HG03025 (cell line): ENCODE measurements around the gene GLTP.
A peak's percentile ranks its signal among the peaks of the same experiment; 100 is the strongest.

Experiments
- ATAC-seq: cut with Tn5 transposase; IDR thresholded peaks from one replicate; pipeline ENCODE4 v1.9.1; 2021; ENCODE audit warnings: mild to moderate bottlenecking, moderate library complexity; ENCODE audit not compliant: unreplicated experiment, low FRiP score

GLTP gene

GRCh38 chr12:109847142-109847735 is 33.1 kb downstream of the GLTP start:
- no peak for ATAC-seq

DNA sequence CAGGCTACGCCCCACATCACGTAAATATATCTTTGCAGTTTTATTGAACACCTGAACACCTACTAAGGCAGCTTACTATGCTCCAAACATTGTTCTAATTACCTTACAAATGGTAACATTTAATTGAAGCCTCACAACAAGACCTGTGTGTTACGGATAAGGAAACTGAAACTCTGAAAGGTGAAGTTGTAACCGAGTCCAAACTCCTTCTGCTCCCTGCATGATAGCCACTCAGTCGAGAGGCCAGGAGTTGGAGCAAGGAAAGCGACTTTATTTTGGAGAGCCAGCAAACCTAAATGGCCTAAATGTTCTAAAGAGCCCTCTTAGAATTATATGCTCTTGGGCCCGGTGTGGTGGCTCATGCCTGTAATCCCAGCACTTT is 34.5 kb downstream of the GLTP start:
- no peak for ATAC-seq

- ATAC-seq, result peak; percentile 51
Measured at GRCh38 chr12:109844983-109845823, 35.1 kb downstream of the GLTP start.

- ATAC-seq, result no peak
Measured at GRCh38 chr12:109844091-109844490, 36.2 kb downstream of the GLTP start.

DNA sequence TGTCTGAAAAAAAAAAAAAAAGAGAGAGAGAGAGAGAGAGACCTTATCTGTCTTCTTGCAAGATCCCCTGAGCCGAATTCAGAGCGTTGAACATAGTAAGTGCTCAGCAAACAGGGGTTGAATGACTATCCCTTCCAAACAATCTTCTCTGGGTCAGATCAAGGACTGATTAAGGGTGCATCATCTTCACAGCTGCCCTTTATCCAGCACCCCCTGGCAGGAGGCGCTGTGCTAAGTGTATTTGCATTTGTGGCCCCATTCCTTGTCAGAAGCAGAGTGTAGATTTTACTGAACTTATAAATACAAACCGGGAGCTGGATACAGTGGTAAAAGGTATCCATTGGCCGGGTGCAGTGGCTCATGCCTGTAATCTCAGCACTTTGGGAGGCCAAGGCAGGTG is 38.3 kb downstream of the GLTP start:
- no peak for ATAC-seq

DNA sequence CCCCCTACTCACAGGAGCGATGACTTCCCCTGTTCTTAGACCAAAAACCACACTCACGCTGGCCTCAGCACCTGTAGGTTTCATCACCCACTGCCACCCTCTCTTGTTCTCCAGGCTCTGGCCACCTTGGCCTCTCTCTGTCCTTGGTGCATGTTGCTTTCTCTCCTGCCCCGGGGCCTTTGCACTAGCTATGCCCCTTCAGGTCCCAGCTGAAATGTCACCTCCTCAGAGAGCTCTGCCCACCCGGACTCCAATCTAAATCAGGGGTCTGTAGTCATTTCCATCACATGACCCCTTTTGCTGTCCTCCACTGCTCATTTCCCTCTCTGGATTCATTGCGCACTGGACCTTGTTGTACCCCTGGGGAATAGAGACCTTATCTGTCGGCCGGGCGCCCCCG is 39.0 kb downstream of the GLTP start:
- no peak for ATAC-seq

- ATAC-seq, result no peak
Measured at GRCh38 chr12:109840305-109841074, 39.9 kb downstream of the GLTP start.

- no peak for ATAC-seq
Measured at GRCh38 chr12:109839444-109839843, 40.9 kb downstream of the GLTP start.

- no peak for ATAC-seq
Measured at GRCh38 chr12:109836916-109837315, 43.4 kb downstream of the GLTP start.

DNA sequence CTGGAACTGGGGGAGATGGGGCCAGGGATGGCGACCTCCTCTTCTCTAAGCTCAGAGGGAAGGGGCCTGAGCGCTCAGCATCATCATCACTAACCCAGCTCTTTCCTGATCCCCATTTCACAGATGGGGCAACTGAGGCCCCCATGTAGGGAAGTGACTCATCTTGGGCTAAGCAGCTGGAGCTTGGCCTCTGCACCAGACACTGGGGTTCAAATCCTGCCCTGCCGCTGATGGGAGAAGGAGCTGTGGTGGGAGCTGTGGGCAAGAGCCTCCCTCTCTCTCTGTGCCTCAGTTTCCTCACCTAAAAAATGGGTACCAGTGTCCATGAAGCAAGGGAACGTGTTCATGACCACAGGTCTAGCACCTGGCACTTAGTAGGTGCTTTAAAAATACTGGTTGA is 44.5 kb downstream of the GLTP start:
- ATAC-seq, result no peak

DNA sequence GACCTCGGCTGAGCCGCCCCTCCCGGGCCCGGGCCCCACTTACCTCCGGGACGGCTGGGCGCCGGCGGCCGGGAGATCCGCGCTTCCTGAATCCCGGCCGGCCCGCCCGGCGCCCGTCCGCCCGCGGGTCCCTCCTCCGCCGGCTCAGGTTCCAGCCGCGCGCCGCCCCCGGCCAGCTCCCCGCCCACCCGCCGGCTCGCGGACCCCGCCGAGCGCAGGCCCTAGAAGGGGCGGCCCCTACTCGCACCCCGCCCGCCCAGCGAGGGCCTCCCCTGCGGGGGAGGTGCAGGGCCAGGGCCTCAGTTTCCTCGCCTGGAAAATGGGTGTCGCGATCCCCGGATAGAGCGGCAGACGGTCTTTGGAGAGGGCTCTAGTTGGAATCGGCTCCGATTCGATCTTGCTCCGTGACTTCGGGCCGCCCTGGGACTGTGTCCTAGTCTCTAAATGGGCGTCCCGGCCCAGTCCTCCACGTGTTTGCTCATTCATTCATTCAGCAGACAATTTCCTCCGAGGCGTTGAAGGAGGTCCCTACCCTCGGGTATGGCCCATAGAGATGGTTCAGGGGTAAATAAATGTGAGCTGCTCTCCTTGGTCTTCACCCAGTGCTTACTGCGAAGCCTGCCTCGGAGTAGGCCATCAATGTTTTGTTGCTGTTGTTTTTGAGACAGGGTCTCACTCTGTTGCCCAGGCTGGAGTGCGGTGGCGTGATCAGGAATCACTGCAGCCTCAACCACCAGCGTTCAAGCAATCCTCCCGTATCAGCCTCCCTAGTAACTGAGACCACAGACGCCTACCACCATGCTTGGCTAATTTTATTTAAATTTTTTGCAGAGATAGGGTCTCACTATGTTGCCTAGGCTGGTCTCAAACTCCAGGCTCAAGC is 46.8 kb downstream of the GLTP start, which contains the start of gene TRPV4:
Gene TRPV4, minus strand, starts transcription at position 92 of the 883 bp plus-strand sequence. CDS start 18,602 bp downstream, outside the sequence.
- no peak for ATAC-seq

GRCh38 chr12:109832541-109833306 is 47.6 kb downstream of the GLTP start:
- ATAC-seq, result no peak

GRCh38 chr12:109831929-109832328 is 48.4 kb downstream of the GLTP start:
- ATAC-seq, result no peak

- no peak for ATAC-seq
Measured at GRCh38 chr12:109831365-109831764, 49.0 kb downstream of the GLTP start.

GRCh38 chr12:109830718-109831117 is 49.6 kb downstream of the GLTP start:
- ATAC-seq, result no peak

- ATAC-seq, result no peak
Measured at GRCh38 chr12:109830267-109830666, 50.1 kb downstream of the GLTP start.

DNA sequence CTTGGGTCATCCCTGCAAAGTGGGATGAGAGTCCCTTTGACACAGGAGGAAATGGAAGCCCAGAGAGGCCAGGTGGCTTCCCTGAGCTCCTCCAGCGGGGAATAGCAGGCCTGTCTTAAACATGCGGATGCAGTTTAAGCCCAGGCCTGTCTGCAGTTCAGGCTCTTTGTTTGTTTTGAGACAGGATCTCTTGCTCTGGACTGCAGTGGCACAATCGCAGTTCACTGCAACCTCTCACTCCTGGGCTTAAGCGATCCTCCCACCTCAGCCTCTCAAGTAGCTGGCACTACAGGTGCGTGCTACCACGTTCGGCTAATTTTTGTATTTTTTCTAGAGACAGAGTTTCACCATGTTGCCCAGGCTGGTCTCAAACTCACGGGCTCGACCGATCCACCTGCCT is 50.7 kb downstream of the GLTP start:
- ATAC-seq, result no peak

DNA sequence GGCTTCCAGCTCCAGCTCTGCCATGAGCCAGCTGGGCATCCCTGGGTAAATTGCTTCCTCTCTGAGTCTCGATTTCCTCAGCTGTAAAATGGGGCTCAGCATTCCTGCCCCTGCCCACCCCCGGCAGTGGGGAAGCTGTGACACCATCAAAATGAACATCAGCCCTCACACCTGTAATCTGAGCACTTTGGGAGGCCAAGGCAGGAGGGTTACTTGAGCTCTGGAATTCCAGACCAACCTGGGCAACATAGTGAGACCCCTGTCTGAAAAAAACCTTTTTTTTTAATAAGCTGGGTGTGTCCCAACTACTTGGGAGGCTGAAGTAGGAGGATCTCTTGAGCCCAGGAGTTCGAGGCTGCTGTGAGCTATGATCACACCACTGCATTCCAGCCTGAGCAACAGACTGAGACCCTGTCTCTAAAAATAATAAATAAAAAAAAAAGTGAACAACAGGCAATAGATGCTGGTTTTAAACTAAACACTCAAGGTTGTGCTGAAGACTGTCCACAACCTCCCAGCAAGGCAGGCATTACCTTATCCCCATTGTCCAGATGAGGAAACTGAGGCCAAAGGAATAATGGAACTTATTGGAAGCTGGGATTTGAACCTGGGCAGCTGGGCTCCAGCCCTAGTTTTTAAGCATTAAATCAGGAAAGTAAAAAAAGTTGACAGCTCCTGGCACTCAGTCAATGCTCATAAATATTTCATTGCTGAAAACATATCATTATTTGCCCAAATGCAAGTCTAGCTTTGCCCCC is 51.4 kb downstream of the GLTP start:
- no peak for ATAC-seq
